GM21528 (cell line): ENCODE measurements around the gene CYRIA.
A peak's percentile ranks its signal among the peaks of the same experiment; 100 is the strongest.

Source experiments
- ATAC-seq: cut with Tn5 transposase; IDR thresholded peaks from one replicate; pipeline ENCODE4 v1.9.1; 2021; ENCODE audit warnings: mild to moderate bottlenecking, moderate library complexity; ENCODE audit not compliant: unreplicated experiment, low FRiP score

The CYRIA gene

DNA sequence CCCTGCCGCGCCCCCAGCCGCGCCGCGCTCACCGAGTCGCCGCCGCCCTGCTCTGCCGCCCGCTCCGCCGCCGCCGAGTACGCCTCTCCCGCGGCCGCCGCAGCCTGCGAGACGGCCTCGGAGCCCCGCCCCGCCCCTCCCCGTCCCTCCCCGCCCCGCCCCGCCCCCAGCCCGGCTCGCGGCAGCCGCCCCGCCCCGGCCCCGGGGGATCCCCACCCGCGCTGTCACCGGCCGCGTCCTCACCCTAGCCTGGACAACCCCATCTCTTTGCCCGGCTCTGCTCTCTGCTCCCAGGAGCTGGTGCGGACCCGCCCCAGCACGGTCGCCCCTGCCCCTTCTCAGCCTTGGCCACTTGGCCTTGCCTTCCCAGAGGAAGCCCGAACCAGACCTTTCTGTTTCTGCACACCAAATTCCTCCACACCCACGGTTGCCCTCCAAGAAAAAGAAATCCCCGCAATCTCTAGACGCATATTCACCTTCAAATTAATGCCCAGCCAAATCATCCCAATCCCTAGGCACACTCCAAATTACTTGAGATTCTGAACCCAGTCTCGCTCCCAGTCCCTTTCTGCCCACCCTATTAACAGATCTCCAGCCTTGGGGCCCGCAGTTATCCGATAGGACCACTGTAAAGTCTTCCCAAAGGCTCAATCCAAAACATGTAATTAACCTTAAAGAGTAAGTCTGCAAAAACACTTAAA lies at the start of gene CYRIA:
Gene CYRIA (minus strand): TSS at position 87 of the 701 bp plus-strand sequence. CDS start 77,715 bp downstream, outside the sequence.
- peak; percentile 71 for ATAC-seq

DNA sequence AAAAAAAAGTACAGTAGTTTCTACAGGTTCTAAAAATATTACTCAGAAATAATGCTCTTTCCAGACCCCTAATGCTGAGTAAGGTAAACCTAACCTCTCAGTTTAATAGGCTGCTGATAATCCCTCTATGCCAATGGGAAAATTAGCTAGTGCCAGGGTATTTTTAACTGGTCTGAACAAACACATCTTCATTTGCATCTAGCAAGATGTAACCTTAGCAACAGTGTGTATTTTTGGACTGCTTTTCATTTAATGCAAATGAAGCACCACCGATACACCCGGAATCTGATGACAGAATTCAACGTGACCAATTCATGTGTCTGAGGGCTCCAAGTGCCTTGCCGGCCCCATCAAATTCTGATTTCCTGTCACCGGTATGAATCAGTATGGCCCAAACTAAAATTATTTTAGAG lies 47.4 kb upstream of the CYRIA start:
- ATAC-seq, result peak; percentile 76

- no peak for ATAC-seq
Measured at GRCh38 chr2:16709769-16710168, 44.1 kb upstream of the CYRIA start.

DNA sequence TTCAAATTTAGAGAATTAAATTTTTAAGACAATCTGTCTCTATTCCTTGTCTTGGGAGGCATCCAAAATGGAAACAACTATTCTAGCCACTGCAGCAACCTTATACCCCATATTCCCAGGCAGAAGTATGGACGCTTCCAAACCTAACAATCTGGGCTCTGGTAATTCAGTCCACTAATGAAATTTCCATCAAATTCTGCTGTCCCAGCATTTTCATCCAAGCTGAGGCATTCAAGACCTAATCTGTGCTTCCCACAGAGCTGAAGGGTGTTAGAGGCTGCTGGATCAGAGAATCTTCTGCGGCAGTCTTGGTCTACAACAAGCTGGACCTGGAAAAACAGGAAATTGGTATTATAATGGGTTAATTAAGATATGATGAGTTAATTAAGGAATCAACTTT lies 42.5 kb upstream of the CYRIA start:
- no peak for ATAC-seq

GRCh38 chr2:16707014-16707623 lies 41.5 kb upstream of the CYRIA start:
- ATAC-seq, result no peak

GRCh38 chr2:16700551-16701259 lies 35.1 kb upstream of the CYRIA start:
- no peak for ATAC-seq

- no peak for ATAC-seq
Measured at GRCh38 chr2:16693854-16694253, 28.2 kb upstream of the CYRIA start.

GRCh38 chr2:16691261-16691660 lies 25.6 kb upstream of the CYRIA start:
- ATAC-seq, result no peak

DNA sequence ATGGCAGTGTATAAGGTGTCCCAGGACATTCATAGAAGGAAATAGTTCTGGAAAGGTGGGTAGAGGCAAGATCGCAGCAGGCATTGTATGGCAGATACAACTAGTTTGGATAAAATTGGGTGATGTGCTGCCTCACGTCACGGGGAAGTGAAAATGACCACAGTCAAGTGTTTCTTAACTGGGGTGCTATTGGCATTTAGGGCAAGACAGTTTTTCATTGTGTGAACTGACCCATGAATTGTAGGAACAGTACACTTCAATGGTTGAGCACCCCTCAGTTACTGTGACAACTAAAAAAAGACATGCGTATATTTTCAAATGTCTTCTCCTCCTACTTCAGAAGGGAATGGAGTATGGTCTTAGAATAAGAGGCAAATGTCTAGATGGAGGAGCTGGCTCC lies 22.3 kb upstream of the CYRIA start:
- ATAC-seq, result no peak

DNA sequence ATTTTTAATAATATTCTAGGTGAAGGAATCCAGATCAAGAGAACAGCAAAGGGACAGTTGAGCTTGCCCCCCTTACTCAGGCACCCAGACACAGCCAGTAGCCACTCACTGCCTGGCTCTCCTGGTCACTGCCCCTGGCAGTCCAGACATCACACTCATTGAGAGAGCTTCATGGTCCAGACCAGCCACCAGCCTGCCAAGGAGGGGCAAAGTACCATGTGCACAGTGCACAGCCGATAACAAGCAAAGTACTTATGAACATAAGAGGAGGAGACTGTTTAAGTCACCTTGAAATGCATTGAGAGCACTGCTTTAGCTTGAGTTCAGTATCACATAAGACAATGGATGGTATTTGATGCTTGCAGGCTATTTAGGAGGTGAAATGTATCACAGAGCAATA lies 21.6 kb upstream of the CYRIA start:
- no peak for ATAC-seq

GRCh38 chr2:16686641-16687040 lies 21.0 kb upstream of the CYRIA start:
- ATAC-seq, result no peak

DNA sequence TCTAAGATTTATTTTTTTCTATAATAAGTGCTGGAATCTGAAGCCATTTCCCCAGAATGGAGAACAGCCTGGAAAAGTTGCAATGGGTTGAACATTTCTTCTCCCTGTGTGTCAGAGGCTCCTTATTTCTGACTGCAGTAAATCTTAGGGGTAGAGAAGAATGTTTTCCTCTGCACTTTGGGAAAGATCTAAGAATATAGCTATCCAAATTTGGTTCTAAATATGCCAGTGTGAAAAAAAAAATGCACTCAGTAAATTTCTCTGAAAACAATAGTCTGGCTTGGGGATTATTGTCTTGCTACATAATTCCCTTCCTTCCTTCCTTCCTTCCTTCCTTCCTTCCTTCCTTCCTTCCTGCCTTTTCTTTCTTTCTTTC lies 19.7 kb upstream of the CYRIA start:
- ATAC-seq, result no peak

GRCh38 chr2:16684676-16685339 lies 19.2 kb upstream of the CYRIA start:
- ATAC-seq, result no peak

DNA sequence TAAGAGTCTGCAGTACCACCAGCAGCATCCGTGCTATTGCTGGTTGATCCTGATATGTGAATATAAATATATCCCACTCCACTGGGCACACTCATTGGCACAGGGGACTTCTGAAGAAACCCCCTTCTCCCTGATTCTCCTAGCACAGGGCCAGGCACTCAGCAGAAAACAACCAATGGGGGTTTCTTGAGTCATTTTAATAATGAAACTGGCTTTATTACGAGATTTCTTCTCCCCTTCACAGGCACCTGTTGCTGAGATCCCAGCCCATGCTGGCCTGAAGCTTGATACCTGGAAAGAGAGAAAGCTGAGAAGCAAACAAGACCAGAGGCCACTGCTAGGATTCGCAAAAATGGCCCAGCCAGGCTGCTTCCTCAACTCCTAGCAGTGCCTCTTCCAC lies 17.9 kb upstream of the CYRIA start:
- no peak for ATAC-seq

- ATAC-seq, result no peak
Measured at GRCh38 chr2:16682431-16683118, 16.9 kb upstream of the CYRIA start.

- no peak for ATAC-seq
Measured at GRCh38 chr2:16680781-16681180, 15.1 kb upstream of the CYRIA start.

GRCh38 chr2:16680304-16680703 lies 14.7 kb upstream of the CYRIA start:
- no peak for ATAC-seq

DNA sequence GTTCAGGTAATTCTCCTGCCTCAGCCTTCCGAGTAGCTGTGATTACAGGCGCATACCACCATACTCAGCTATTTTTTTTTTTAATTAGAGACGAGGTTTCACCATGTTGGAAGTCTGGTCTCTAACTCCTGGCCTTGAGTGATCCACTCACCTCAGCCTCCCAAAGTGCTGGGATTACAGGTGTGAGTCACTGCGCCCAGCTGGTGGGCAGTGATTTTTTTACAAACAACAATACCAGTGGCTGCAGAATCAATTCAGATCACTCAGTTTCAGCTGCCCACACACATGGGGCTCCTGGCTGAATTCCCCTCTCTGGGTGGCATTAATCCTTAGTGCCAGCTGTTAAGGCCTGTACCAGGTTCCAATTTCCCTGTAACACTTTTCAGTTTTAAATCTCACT lies 13.3 kb upstream of the CYRIA start:
- no peak for ATAC-seq

- ATAC-seq, result no peak
Measured at GRCh38 chr2:16677875-16678274, 12.2 kb upstream of the CYRIA start.

- no peak for ATAC-seq
Measured at GRCh38 chr2:16675781-16676180, 10.1 kb upstream of the CYRIA start.

DNA sequence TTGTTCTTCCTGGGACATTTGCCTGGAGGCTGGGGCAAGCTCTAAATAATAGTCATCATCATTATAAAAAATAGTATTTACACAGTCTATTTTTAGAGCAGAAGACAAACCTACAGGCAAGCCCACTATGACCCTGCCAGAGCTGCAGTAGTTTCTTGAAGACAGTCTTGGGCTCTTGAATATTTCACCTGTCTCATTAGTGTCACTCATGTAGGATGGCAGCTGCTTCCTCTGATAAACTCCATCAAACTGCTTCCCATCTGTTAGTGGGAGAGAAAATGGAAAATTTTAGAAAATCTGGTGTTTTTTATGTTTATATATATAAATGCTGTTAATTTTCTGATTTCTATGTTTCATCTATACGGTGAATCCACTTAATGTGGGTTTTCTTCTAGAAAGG lies 8.5 kb upstream of the CYRIA start:
- no peak for ATAC-seq
